A673 (cell line): ENCODE measurements around the gene SPDYE4.

ENCODE experiments used
- EZH2 ChIP-seq: fragments of 200-600 bp; sonication (generic); IDR thresholded peaks from 2 replicates; pipeline ENCODE4 v1.6.1; 2017; ENCODE audit warnings: borderline replicate concordance, low read depth, mild to moderate bottlenecking, mixed read lengths, antibody characterized with exemption, low read length; ENCODE audit not compliant: poor library complexity, severe bottlenecking
- TF ChIP-seq, protein P1 (sequence below): fragments of 300-800, 200-600 bp; sonication (generic); conservative IDR thresholded peaks from 2 replicates; pipeline ENCODE4 v1.5.1; 2017; ENCODE audit warnings: low read depth, mild to moderate bottlenecking, antibody characterized with exemption, low read length, moderate library complexity, mixed read lengths

- no peak for TF ChIP-seq EZH2
- TF ChIP-seq, protein P1, sequence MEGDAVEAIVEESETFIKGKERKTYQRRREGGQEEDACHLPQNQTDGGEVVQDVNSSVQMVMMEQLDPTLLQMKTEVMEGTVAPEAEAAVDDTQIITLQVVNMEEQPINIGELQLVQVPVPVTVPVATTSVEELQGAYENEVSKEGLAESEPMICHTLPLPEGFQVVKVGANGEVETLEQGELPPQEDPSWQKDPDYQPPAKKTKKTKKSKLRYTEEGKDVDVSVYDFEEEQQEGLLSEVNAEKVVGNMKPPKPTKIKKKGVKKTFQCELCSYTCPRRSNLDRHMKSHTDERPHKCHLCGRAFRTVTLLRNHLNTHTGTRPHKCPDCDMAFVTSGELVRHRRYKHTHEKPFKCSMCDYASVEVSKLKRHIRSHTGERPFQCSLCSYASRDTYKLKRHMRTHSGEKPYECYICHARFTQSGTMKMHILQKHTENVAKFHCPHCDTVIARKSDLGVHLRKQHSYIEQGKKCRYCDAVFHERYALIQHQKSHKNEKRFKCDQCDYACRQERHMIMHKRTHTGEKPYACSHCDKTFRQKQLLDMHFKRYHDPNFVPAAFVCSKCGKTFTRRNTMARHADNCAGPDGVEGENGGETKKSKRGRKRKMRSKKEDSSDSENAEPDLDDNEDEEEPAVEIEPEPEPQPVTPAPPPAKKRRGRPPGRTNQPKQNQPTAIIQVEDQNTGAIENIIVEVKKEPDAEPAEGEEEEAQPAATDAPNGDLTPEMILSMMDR: no peak
These were observed 16.1 kb downstream of the SPDYE4 start for GRCh38 chr17:8742274-8742673.
